ENCODE data around the gene SH3BGR. TPM values are rescaled to one million over a fixed set of nuclear protein-coding genes. Genes with fewer than 3 reads are reported as not detected.

Gene SH3BGR
- total RNA-seq (2022; extraction: Qiagen RNA extraction; ENCODE audit: low read depth) = 0.65 to 1.5 TPM (median 0.84 TPM) in 5 replicates

GRCh38 chr21:39451332-39452206, at the start of gene SH3BGR:
Gene SH3BGR, plus strand, starts transcription at chr21:39451970. Its CDS starts 127 bp downstream, at chr21:39452097.

GRCh38 chr21:39445321-39446269, 6.2 kb upstream of the SH3BGR start, which contains the start of gene LCA5L:
Gene LCA5L, minus strand, starts transcription at chr21:39445778. Its CDS starts 17,285 bp downstream, at chr21:39428493.

Other genes with a start within 250 kb of the SH3BGR start
- gene BRWD1, start 138.3 kb upstream of the SH3BGR start, total RNA-seq (2022; extraction: Qiagen RNA extraction; ENCODE audit: low read depth) = 6.3 to 11.7 TPM (median 10.8 TPM) in 5 replicates
- gene HMGN1, start 102.9 kb upstream of the SH3BGR start, total RNA-seq (2022; extraction: Qiagen RNA extraction; ENCODE audit: low read depth) = 179 to 225 TPM (median 193 TPM) in 5 replicates
- 0.97 to 2.4 TPM (median 1.8 TPM) in 5 replicates for gene LCA5L, start 6.2 kb upstream of the SH3BGR start, total RNA-seq (2022; extraction: Qiagen RNA extraction; ENCODE audit: low read depth)
- 0.15 to 0.29 TPM (median 0.23 TPM) in 5 replicates for gene B3GALT5, start 161.0 kb downstream of the SH3BGR start, total RNA-seq (2022; extraction: Qiagen RNA extraction; ENCODE audit: low read depth)

Data from A549 treated with RU486 at 1 μM for 4 hours (cell line).